GM19193 (cell line): ENCODE results near the gene NRBP1.

Source experiments
- POLR2A ChIP-seq: IDR thresholded peaks from 4 replicates; pipeline ENCODE4 v1.6.1; 2011; ENCODE audit not compliant: insufficient read depth, insufficient read length; ENCODE audit errors: extremely low read depth

Gene NRBP1

DNA sequence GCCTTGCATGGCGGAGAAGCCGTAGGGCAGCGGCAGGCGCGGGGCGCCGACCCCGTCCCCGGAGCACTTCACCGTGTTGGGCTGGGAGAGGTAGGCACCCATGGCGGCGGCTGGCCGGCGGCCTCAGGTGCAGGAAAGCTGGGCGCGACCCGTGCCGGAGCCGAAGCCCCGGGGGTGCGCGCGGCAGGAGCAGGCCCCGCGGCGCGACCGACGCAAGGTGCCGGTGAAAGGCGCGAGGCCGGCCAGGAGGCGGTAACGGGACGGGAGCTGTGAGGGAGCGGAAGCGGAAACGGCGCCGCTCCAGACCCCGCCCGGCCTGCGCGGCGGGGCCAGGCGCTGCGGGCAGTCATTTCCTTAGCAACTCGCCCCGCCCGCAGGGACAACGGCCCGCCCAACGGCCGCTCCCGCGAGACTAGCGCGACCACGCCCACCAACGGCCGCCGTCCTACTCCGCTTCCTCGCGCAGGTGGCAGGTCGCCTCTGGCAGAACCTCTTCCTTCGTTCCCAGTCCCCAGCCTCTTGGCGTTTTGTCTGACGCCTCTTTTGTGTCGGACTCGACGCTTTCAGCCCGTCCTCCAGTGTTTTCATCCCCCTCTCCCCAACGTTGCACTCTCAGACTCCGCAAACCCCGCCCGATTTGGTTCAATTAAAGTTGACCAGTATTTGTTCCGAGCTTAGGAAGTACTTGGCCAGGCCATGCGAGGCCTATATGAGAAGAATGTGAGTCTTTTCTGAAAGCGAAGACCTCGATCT lies 18.9 kb upstream of the NRBP1 start, which contains the start of gene PPM1G:
Gene PPM1G, minus strand, starts transcription at position 271 of the 753 bp plus-strand sequence. Its CDS starts 169 bp downstream, at position 102.
- peak; percentile 96 for TF ChIP-seq POLR2A

DNA sequence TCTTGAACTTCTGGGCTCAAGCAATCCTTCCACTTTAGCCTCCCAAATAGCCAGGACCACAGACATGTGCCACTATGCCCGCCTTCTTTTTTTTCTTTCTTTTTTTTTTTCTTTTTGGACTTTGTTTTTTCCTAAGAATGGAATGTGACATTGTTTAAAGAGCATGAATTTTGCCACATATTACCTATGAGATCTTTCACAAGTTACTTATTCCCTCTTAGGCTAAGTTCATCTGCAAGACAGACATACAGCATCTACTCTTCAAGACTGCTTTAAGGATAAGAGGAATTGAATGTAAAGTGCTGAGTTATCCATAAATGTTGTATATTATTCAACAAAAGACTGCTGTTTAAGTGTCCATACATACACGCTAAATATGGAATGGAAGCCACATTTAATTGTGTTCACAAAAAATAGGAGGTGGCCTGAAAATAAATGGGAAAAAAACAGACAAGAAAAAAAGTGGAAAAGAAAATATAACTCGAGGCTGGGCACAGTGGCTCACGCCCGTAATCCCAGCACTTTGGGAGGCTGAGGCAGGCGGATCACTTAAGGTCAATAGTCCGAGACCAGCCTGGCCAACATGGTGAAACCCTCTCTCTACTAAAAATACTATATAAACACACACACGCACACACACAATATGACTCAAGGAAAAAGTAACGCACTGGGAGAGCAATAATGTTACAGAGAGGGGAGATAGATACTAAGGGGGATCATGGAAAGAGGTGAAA lies 15.8 kb upstream of the NRBP1 start:
- no peak for TF ChIP-seq POLR2A

- no peak for TF ChIP-seq POLR2A
Observed at GRCh38 chr2:27416151-27416550, 12.3 kb upstream of the NRBP1 start.

DNA sequence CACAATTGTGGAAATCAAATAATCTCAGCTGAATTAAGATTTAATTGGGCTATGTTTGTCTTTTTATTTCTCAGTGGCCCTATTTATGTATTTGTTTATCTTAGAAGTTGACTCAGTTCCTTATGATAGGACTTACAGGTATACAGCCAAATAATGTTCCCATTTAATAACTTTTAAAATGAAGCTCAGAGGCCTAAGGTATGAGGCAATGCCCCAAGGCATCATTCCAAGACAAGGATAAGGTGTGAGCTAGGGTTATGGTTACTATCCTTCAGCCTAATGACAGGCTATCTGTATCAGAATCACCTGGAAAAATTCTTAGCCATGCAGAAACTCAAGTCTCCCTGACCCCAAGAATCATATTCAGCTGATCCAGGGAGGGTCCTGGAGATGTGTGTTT lies 7.4 kb upstream of the NRBP1 start:
- TF ChIP-seq POLR2A: no peak

DNA sequence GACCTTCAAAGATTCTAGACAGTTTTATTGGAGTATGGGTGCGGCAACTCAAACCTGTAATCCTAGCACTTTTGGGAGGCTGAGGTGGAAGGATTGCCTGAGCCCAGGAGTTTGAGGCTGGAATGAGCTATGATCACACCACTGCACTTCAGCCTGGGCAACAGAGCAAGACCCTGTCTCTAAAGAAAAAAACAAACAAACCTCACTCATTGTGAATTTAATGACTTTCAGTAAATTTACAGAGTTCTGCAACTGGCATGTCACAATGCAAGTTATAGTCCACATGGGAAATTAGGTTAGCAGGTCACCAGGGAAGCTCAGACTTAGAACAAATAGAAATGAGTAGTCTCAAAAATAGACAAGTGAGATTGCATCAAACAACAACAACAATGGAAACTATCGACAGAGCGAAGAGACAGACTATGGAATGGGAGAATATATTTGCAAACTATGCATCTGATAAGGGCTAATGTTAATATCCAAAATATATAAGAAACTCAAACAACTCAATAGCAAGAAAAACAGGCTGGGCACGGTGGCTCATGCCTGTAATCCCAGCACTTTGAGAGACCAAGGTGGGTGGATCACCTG lies 6.7 kb upstream of the NRBP1 start:
- no peak for TF ChIP-seq POLR2A

GRCh38 chr2:27422958-27423357 lies 5.5 kb upstream of the NRBP1 start:
- TF ChIP-seq POLR2A: no peak

GRCh38 chr2:27427863-27428212 lies 593 bp upstream of the NRBP1 start:
- no peak for TF ChIP-seq POLR2A

- TF ChIP-seq POLR2A: peak; percentile 30
Observed at GRCh38 chr2:27428978-27429541, 629 bp downstream of the NRBP1 start.

- TF ChIP-seq POLR2A: no peak
Observed at GRCh38 chr2:27431395-27431794, 3.0 kb downstream of the NRBP1 start.

- no peak for TF ChIP-seq POLR2A
Observed at GRCh38 chr2:27435628-27436027, 7.2 kb downstream of the NRBP1 start.

GRCh38 chr2:27441226-27441926 lies 12.9 kb downstream of the NRBP1 start:
- no peak for TF ChIP-seq POLR2A

DNA sequence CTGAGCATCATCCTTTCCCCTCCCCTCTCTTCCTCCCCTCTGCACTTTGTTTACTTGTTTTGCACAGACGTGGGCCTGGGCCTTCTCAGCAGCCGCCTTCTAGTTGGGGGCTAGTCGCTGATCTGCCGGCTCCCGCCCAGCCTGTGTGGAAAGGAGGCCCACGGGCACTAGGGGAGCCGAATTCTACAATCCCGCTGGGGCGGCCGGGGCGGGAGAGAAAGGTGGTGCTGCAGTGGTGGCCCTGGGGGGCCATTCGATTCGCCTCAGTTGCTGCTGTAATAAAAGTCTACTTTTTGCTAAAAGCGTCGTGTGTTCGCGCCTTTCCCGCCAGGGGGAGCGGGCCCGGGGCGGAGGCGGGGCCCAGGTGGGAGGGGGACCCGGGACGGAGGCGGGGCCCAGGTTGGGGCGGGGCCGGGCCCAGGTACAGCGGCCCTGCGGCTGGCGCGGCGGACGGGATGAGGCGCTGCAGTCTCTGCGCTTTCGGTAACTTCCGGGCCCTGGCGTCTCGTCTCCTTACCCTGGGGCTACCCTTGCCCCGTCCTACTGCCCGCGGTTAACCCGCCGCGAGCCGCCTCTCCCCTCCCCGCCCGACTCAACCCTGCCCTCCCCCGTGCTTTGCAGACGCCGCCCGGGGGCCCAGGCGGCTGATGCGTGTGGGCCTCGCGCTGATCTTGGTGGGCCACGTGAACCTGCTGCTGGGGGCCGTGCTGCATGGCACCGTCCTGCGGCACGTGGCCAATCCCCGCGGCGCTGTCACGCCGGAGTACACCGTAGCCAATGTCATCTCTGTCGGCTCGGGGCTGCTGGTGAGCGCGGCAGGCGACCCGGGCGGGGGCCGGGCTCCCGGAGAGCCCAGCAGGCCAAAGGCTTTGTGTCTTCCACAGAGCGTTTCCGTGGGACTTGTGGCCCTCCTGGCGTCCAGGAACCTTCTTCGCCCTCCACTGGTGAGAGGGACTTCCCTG lies 13.8 kb downstream of the NRBP1 start, which contains the start of gene KRTCAP3:
Gene KRTCAP3, plus strand, starts transcription at position 424 of the 962 bp plus-strand sequence. Its CDS starts 32 bp downstream, at position 456.
- peak; percentile 20 for TF ChIP-seq POLR2A

- TF ChIP-seq POLR2A: peak; percentile 7
Observed at GRCh38 chr2:27442920-27443282, 14.5 kb downstream of the NRBP1 start.

- TF ChIP-seq POLR2A: no peak
Observed at GRCh38 chr2:27445155-27445554, 16.7 kb downstream of the NRBP1 start.
